Tibial nerve (tissue), 4 donors: Measurements from ENCODE around the gene SMCR8. TPM values are rescaled to one million over a fixed set of nuclear protein-coding genes. Genes with fewer than 3 reads are reported as not detected.
"Not testable (repeated sequence)": the region's sequence is repeated elsewhere in the genome, so short reads cannot be mapped to it uniquely, and the experiment has no call there.

Source experiments
- DNase-seq, 2 donors: peaks; one replicate each; pipeline ENCODE4 v3.0.0-alpha.2; 2019; ENCODE audit warnings: low spot score in 2 of 2
- H3K27ac ChIP-seq, 4 donors: fragments of 200-600 bp; sonication (generic) in 3 of 4; one replicate each; pipeline ENCODE4 v1.5.1; 2017 to 2019; ENCODE audit warnings: mild to moderate bottlenecking in 1 of 4
- H3K27me3 ChIP-seq, 2 donors: fragments of 200-600 bp; sonication (generic) in 1 of 2; one replicate each; pipeline versions ENCODE4 v1.5.1 to v1.6.0; 2017 to 2019
- H3K36me3 ChIP-seq, 3 donors: fragments of 200-600 bp; sonication (generic); one replicate each; pipeline ENCODE4 v1.5.1; 2018 to 2019
- H3K4me1 ChIP-seq, 4 donors: fragments of 200-600 bp; sonication (generic) in 3 of 4; one replicate each; pipeline ENCODE4 v1.5.1; 2017 to 2019
- H3K4me3 ChIP-seq, 4 donors: fragments of 200-600 bp; sonication (generic) in 3 of 4; one replicate each; pipeline ENCODE4 v1.5.1; 2017 to 2019; ENCODE audit warnings: mild to moderate bottlenecking in 1 of 4, moderate library complexity in 1 of 4
- H3K9me3 ChIP-seq, 4 donors: fragments of 200-600 bp; sonication (generic) in 3 of 4; one replicate each; pipeline ENCODE4 v1.5.1; 2017 to 2019
- EP300 ChIP-seq, 2 donors: sonication (generic); formaldehyde crosslinking; IDR thresholded peaks; one replicate each; pipeline ENCODE4 v1.6.1; 2017; ENCODE audit warnings: antibody characterized with exemption in 2 of 2, mild to moderate bottlenecking in 1 of 2
- POLR2A ChIP-seq, 2 donors: fragments of 450-650 bp; IDR thresholded peaks; one replicate each; pipeline ENCODE4 v1.6.1; 2017; ENCODE audit warnings: antibody characterized with exemption in 2 of 2, mild to moderate bottlenecking in 2 of 2, moderate library complexity in 2 of 2
- WGBS, 2 donors: methylation state at CpG; one replicate each; pipeline ENCODE4 v1.1.5; 2018; 5-methylcytosine and 5-hydroxymethylcytosine counted together
- total RNA-seq, 4 donors: library from RNA; depleted of rRNA; stranded (reverse); fragments of >200 nt; gene quantifications; one replicate each; pipeline ENCODE4 v1.1.0, GENCODE V29; 2016
- TF ChIP-seq, protein P1 (sequence below), 5 experiments: fragments of 200-600 bp in 3 of 5; fragments of 450-650 bp in 2 of 5; sonication (generic) in 3 of 5; IDR thresholded peaks; one replicate each; pipeline ENCODE4 v1.5.1; 2016 to 2019; ENCODE audit warnings: antibody characterized with exemption in 5 of 5, mild to moderate bottlenecking in 3 of 5, moderate library complexity in 2 of 5

The SMCR8 gene
- total RNA-seq, 4 donors from 2014 or later: 11.4 to 13.5 (median 12.7) TPM

DNA sequence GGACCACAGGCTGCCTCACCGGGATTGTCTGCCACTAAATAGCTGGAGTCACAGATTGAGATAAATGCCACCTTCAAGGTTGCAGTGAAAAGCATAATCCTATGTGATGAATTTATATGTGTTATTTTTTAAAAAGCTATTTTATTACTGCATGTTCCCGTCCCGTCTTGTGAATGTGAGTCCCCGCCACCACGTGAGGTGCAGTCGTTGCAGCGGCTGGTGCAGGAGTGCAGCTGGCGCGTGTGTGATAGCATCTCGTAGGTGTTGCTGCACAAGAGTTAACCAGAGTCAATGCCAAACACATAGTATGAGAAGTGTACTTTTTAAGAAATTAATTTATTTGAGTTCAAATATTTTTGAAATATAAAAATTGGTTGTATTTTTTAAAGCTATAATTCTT lies 12.5 kb downstream of the SMCR8 start:
- Histone ChIP-seq H3K9me3 (no peaks in the 10 kb centered on the region), H3K36me3 (peaks cover 3 to 99% (median 26%) of the 10 kb centered on the region in 3 donors), H3K27me3 (no peaks in the 10 kb centered on the region), H3K27ac (no peak overlapping the region), H3K4me1 (peaks cover 0 to 20% (median 0%) of the 10 kb centered on the region in 4 donors), H3K4me3 (no peak overlapping the region)
- no peak for TF ChIP-seq EP300 (IDR thresholded peaks at IDR 0.05)
- TF ChIP-seq, protein P1, sequence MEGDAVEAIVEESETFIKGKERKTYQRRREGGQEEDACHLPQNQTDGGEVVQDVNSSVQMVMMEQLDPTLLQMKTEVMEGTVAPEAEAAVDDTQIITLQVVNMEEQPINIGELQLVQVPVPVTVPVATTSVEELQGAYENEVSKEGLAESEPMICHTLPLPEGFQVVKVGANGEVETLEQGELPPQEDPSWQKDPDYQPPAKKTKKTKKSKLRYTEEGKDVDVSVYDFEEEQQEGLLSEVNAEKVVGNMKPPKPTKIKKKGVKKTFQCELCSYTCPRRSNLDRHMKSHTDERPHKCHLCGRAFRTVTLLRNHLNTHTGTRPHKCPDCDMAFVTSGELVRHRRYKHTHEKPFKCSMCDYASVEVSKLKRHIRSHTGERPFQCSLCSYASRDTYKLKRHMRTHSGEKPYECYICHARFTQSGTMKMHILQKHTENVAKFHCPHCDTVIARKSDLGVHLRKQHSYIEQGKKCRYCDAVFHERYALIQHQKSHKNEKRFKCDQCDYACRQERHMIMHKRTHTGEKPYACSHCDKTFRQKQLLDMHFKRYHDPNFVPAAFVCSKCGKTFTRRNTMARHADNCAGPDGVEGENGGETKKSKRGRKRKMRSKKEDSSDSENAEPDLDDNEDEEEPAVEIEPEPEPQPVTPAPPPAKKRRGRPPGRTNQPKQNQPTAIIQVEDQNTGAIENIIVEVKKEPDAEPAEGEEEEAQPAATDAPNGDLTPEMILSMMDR (IDR thresholded peaks at IDR 0.05): no peak
- TF ChIP-seq POLR2A (IDR thresholded peaks at IDR 0.05): no peak
- DNase-seq: no peak
- WGBS, 2 donors: 89 to 91% methylated on average over 10 of the region's 10 CpGs

DNA sequence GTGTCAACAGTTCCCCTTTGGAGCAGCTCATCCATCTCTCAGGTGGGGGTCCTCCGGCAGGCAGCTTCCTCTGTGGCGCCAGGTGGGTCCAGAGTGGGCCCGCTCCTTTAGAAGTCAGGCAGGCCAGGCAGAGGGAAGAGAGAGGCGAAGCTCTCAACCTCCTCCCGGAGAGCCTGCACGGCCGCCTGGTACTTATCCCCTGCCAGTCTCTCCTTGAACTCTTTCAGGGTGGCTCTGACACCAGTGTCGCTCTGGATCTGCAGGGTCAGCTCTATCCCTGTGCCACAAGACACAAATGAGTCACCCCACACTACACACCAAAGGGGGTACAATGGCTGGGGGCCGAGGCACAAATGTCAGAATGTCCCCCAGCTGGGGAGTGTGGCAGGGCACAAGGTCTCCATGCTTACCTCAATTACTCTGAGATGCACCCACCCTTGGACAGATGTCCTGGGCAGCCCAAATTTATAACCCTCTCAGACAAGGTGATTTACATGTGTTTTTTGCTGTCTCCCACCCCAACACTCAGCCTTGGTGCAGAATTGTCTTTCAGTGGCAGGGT lies 13.6 kb downstream of the SMCR8 start:
- WGBS, 2 donors: 90 to 93% methylated on average over 9 of the region's 9 CpGs
- no peak for DNase-seq
- Histone ChIP-seq H3K4me3 (no peak overlapping the region), H3K9me3 (no peaks in the 10 kb centered on the region), H3K27me3 (no peaks in the 10 kb centered on the region), H3K36me3 (peaks cover 0 to 99% (median 14%) of the 10 kb centered on the region in 3 donors), H3K27ac (no peak overlapping the region), H3K4me1 (peaks cover 0 to 20% (median 0%) of the 10 kb centered on the region in 4 donors)
- TF ChIP-seq POLR2A (IDR thresholded peaks at IDR 0.05) (no peak), EP300 (IDR thresholded peaks at IDR 0.05) (no peak)
- TF ChIP-seq, protein P1 (IDR thresholded peaks at IDR 0.05): no peak

DNA sequence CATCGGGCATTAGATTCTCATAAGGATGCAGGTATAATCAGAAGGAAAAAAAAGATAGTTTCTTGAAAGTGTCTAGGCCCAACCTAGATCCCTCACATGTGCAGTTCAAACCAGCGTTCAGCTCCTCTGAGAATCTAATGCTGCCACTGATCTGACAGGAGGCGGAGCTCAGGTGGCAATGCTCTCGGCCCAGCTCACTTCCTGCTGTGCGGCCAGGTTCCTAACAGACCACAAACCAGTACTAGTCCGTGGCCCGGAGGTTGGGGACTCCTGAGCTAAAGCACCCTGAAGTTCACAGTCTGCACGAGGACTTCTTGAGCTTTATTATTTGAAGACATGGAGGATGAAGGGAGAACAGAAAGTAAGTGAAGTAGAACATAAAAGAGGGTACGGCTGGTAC lies 16.8 kb downstream of the SMCR8 start:
- 88 to 91% methylated on average over 9 of the region's 9 CpGs for WGBS, 2 donors

DNA sequence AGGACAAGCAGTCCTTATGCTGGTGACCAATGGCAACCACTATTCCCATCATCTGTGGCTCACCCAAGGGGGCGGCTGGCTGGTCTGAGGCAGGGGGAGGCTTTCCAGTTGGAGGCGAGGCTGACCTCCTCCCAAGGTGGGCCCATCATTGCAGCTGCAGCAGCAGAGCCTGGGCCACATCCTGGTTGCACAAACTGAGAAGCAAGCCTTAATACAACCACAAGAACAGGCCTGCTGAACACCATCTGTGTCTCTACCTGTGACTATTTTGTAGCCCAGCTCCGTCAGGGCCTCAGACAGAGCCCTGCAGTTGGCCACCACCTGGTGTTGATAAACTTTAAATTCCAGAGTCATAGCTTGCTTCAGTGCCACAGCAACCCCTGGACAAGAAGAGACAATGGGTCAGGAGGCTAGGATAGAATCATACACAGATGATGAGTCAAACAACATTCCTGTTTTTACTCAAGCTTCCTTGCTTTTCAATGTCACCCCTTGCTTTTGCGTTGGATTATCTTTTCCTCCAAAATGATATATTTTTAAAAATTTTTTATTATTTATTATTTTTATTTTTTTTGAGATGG lies 17.9 kb downstream of the SMCR8 start:
- WGBS, 2 donors: 84 to 85% methylated on average over 2 to 4 of the region's 4 CpGs
- Histone ChIP-seq H3K9me3 (no peaks in the 10 kb centered on the region), H3K4me1 (no peaks in the 10 kb centered on the region), H3K27ac (no peak overlapping the region), H3K27me3 (no peaks in the 10 kb centered on the region), H3K36me3 (peaks cover 0 to 98% (median 28%) of the 10 kb centered on the region in 3 donors), H3K4me3 (no peak overlapping the region)
- no peak for TF ChIP-seq EP300 (IDR thresholded peaks at IDR 0.05)
- no peak for TF ChIP-seq POLR2A (IDR thresholded peaks at IDR 0.05)
- TF ChIP-seq, protein P1 (IDR thresholded peaks at IDR 0.05): no peak
- no peak for DNase-seq

More for the DNA sequence above, 16.8 kb downstream of the SMCR8 start:
- TF ChIP-seq EP300 (IDR thresholded peaks at IDR 0.05): no peak
- TF ChIP-seq POLR2A (IDR thresholded peaks at IDR 0.05): no peak
- TF ChIP-seq, protein P1 (IDR thresholded peaks at IDR 0.05): no peak
- Histone ChIP-seq H3K27me3 (no peaks in the 10 kb centered on the region), H3K27ac (no peak overlapping the region), H3K4me3 (no peak overlapping the region), H3K4me1 (peaks cover 0 to 5% (median 0%) of the 10 kb centered on the region in 4 donors), H3K9me3 (no peaks in the 10 kb centered on the region), H3K36me3 (peaks cover 0 to 99% (median 28%) of the 10 kb centered on the region in 3 donors)
- no peak for DNase-seq

DNA sequence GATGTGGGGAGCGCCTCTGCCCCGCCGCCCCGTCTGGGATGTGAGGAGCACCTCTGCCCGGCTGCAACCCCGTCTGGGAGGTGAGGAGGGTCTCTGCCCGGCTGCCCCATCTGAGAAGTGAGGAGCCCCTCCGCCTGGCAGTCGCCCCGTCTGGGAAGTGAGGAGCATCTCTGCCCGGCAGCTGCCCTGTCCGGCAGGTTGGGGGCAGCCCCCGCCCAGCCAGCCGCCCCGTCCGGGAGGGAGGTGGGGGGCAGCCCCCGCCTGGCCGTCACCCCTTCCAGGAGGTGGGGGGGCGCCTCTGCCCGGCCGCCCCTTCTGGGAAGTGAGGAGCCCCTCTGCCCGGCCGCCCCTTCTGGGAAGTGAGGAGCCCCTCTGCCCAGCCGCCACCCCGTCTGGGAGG lies 23.1 kb downstream of the SMCR8 start:
- WGBS, 2 donors: 97 to 98% methylated on average over 9 to 12 of the region's 25 CpGs
- H3K4me1 ChIP-seq, H3K27ac ChIP-seq, DNase-seq, H3K4me3 ChIP-seq, H3K9me3 ChIP-seq, H3K27me3 ChIP-seq: not testable (repeated sequence)
- peaks cover 4 to 97% (median 25%) of the 10 kb centered on the region in 3 donors for H3K36me3 ChIP-seq
